ENCODE measurements around the gene CD226.
A peak's percentile ranks its signal among the peaks of the same experiment; 100 is the strongest.

Gene CD226

DNA sequence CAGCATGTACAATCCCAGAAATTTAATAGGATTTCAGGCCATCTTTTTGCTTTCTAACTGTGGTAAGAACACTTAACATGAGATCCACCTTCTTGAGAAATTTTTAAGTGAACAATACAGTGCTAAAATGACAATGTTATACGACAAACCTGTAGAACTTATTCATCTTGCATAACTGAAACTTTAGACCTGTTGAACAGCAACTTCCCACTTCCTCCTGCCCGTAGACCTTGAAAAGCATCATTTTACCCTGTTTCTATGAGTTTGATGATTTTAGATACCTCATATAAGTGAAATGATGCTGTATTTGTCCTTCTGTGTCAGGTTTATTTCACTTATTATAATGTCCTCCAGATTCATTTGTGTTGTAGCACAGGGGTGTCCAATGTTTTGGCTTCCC lies 128.2 kb downstream of the CD226 start (continued):
- TF ChIP-seq, protein P1, sequence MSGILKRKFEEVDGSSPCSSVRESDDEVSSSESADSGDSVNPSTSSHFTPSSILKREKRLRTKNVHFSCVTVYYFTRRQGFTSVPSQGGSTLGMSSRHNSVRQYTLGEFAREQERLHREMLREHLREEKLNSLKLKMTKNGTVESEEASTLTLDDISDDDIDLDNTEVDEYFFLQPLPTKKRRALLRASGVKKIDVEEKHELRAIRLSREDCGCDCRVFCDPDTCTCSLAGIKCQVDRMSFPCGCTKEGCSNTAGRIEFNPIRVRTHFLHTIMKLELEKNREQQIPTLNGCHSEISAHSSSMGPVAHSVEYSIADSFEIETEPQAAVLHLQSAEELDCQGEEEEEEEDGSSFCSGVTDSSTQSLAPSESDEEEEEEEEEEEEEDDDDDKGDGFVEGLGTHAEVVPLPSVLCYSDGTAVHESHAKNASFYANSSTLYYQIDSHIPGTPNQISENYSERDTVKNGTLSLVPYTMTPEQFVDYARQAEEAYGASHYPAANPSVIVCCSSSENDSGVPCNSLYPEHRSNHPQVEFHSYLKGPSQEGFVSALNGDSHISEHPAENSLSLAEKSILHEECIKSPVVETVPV (CRISPR knock-in tag; IDR thresholded peaks at IDR 0.05), result no peak
- no peak for TF ChIP-seq SNAI2 (CRISPR knock-in tag; IDR thresholded peaks at IDR 0.05)
- TF ChIP-seq ZC3H10 (CRISPR knock-in tag; IDR thresholded peaks at IDR 0.05), result no peak

DNA sequence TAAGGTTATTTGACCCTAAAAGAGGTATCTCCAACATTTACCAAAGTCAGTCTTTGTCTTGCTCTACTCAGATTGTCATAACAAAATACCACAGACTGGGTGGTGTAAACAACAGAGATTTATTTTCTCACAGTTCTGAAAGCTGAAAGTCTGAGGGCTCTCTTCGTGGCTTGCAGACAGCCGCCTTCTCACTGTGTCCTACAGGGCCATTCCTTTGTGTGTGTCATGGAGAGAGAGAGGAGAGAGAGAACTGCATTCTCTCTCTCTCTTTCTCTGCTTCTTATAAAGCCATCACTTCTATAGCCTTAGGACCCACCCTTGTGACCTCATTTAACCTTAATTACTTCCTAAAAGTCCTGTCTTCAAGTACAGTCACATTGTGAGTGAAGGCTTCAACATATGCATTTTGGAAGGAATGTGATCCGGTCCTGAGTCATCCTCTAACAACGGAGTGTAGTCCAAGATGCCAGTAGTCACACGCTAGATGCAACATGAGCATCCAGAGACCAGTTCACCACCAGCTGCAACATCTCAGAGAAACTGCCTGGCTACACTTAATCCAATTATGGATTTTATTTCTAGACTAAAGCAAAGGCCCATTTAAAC lies 130.2 kb downstream of the CD226 start:
- ATAC-seq, result peak; percentile 96
- TF ChIP-seq ZNF8 (CRISPR knock-in tag; IDR thresholded peaks at IDR 0.05), result no peak
- TF ChIP-seq CSDC2 (CRISPR knock-in tag; IDR thresholded peaks at IDR 0.05), result no peak
- no peak for TF ChIP-seq PPARA (CRISPR knock-in tag; IDR thresholded peaks at IDR 0.05; ENCODE audit: borderline replicate concordance)
- TF ChIP-seq, protein P2, sequence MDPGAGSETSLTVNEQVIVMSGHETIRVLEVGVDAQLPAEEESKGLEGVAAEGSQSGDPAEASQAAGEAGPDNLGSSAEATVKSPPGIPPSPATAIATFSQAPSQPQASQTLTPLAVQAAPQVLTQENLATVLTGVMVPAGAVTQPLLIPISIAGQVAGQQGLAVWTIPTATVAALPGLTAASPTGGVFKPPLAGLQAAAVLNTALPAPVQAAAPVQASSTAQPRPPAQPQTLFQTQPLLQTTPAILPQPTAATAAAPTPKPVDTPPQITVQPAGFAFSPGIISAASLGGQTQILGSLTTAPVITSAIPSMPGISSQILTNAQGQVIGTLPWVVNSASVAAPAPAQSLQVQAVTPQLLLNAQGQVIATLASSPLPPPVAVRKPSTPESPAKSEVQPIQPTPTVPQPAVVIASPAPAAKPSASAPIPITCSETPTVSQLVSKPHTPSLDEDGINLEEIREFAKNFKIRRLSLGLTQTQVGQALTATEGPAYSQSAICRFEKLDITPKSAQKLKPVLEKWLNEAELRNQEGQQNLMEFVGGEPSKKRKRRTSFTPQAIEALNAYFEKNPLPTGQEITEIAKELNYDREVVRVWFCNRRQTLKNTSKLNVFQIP (CRISPR knock-in tag; IDR thresholded peaks at IDR 0.05; ENCODE audit: borderline replicate concordance, low read depth), result no peak
- no peak for TF ChIP-seq BACH2 (CRISPR knock-in tag; IDR thresholded peaks at IDR 0.05; ENCODE audit: borderline replicate concordance)
- no peak for TF ChIP-seq ZNF565 (CRISPR knock-in tag; conservative IDR thresholded peaks at IDR 0.05; ENCODE audit: low read depth)
- TF ChIP-seq TOX (CRISPR knock-in tag; IDR thresholded peaks at IDR 0.05; ENCODE audit: borderline replicate concordance), result no peak
- TF ChIP-seq TCF4 (CRISPR knock-in tag; IDR thresholded peaks at IDR 0.05; ENCODE audit: borderline replicate concordance), result no peak
- no peak for TF ChIP-seq ARNTL (CRISPR knock-in tag; IDR thresholded peaks at IDR 0.05; ENCODE audit: borderline replicate concordance, low read depth)
- TF ChIP-seq ISL1 (CRISPR knock-in tag; IDR thresholded peaks at IDR 0.05), result no peak
- TF ChIP-seq ZNF70 (CRISPR knock-in tag; IDR thresholded peaks at IDR 0.05), result no peak
- TF ChIP-seq ZFP3 (CRISPR knock-in tag; IDR thresholded peaks at IDR 0.05), result no peak
- no peak for TF ChIP-seq ESRRG (CRISPR knock-in tag; IDR thresholded peaks at IDR 0.05)
- no peak for TF ChIP-seq RARB (CRISPR knock-in tag; IDR thresholded peaks at IDR 0.05)

DNA sequence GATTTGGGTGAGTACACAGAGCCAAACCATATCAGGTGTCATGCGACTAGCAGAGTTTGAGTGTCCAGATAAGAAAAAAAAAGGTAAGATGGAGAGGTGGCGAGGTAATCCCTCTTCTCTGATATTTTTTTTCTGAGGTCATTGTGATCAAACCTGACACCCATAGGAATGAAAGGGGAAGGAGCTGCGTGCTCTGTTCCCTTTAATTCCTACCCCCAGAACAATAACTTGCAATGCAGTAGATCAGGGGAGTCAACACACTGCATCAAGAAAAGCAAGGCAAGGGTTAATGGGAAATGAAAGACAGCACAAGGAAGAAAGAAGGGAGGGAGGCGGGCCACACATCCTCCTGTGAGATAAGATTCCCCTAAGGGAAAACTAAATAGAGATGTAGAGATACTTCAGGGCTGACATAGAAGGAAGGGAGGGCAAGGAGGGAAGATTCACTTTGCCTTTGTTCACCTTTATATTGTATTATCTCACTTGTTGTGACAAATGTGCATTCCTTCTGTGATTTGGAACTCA lies 132.8 kb downstream of the CD226 start:
- no peak for ATAC-seq
- TF ChIP-seq ARNTL (CRISPR knock-in tag; IDR thresholded peaks at IDR 0.05; ENCODE audit: borderline replicate concordance, low read depth), result no peak
- TF ChIP-seq RARB (CRISPR knock-in tag; IDR thresholded peaks at IDR 0.05), result no peak
- TF ChIP-seq OSR1 (CRISPR knock-in tag; IDR thresholded peaks at IDR 0.05), result no peak
- no peak for TF ChIP-seq CSDC2 (CRISPR knock-in tag; IDR thresholded peaks at IDR 0.05)
- TF ChIP-seq ISL1 (CRISPR knock-in tag; IDR thresholded peaks at IDR 0.05), result no peak
- TF ChIP-seq, protein P1 (CRISPR knock-in tag; IDR thresholded peaks at IDR 0.05), result no peak
- TF ChIP-seq ZC3H10 (CRISPR knock-in tag; IDR thresholded peaks at IDR 0.05), result no peak
- TF ChIP-seq, protein P3, sequence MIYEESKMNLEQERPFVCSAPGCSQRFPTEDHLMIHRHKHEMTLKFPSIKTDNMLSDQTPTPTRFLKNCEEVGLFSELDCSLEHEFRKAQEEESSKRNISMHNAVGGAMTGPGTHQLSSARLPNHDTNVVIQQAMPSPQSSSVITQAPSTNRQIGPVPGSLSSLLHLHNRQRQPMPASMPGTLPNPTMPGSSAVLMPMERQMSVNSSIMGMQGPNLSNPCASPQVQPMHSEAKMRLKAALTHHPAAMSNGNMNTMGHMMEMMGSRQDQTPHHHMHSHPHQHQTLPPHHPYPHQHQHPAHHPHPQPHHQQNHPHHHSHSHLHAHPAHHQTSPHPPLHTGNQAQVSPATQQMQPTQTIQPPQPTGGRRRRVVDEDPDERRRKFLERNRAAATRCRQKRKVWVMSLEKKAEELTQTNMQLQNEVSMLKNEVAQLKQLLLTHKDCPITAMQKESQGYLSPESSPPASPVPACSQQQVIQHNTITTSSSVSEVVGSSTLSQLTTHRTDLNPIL (CRISPR knock-in tag; IDR thresholded peaks at IDR 0.05; ENCODE audit: low read depth), result no peak
- TF ChIP-seq, protein P2 (CRISPR knock-in tag; IDR thresholded peaks at IDR 0.05; ENCODE audit: borderline replicate concordance, low read depth), result no peak
- TF ChIP-seq BACH2 (CRISPR knock-in tag; IDR thresholded peaks at IDR 0.05; ENCODE audit: borderline replicate concordance), result no peak
- TF ChIP-seq, protein P4, sequence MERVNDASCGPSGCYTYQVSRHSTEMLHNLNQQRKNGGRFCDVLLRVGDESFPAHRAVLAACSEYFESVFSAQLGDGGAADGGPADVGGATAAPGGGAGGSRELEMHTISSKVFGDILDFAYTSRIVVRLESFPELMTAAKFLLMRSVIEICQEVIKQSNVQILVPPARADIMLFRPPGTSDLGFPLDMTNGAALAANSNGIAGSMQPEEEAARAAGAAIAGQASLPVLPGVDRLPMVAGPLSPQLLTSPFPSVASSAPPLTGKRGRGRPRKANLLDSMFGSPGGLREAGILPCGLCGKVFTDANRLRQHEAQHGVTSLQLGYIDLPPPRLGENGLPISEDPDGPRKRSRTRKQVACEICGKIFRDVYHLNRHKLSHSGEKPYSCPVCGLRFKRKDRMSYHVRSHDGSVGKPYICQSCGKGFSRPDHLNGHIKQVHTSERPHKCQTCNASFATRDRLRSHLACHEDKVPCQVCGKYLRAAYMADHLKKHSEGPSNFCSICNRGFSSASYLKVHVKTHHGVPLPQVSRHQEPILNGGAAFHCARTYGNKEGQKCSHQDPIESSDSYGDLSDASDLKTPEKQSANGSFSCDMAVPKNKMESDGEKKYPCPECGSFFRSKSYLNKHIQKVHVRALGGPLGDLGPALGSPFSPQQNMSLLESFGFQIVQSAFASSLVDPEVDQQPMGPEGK (CRISPR knock-in tag; IDR thresholded peaks at IDR 0.05; ENCODE audit: borderline replicate concordance), result no peak
- no peak for TF ChIP-seq ZNF565 (CRISPR knock-in tag; conservative IDR thresholded peaks at IDR 0.05; ENCODE audit: low read depth)
- TF ChIP-seq TOX (CRISPR knock-in tag; IDR thresholded peaks at IDR 0.05; ENCODE audit: borderline replicate concordance), result no peak
